ENCODE results near the gene URAD.

Gene URAD

DNA sequence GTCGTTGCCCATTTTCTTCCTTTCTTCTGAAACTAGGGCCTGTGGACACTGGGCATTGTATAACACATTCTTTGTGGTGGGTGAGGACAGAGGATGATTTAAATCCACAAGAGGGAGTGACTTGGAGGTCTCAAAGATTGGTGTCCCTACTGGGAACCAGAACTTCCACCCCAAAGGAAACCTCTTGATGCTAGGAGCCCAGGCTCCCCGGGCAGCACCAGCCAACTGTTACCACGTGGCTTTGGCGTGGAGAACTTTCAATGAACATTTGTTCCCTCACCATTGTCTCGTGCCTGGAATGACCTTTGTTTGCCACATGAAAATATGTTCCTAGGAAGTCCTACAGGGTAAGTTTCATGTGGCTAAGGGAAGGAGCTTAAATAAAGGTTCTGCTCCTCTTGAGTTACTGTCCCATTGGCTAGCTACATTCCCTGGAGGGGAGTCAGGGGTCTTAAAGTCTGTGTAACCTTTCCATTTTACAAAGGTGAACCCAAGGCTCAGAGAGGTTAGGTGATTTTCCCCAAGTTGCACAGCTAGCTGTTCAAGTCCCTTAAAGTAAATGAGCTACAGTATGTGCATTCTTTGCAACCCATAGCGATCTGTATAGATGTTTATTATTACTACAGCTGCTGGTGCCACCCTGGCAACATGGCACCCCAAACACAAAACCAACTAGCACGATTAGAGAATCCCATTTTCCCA, 14.4 kb downstream of the URAD start:
- no peaks in the 10 kb centered on the region for H3K36me3 ChIP-seq (ENCODE audit: insufficient read depth, low read length)
- H3K4me2 ChIP-seq (ENCODE audit: low read depth, low read length, poor library complexity, severe bottlenecking), result no peak overlapping the region
- no peak overlapping the region for H3K9ac ChIP-seq (ENCODE audit: low read depth, low read length, poor library complexity, severe bottlenecking)
- H4K20me1 ChIP-seq (ENCODE audit: insufficient read depth, low read length, poor library complexity, severe bottlenecking), result no peaks in the 10 kb centered on the region
- no peak for TF ChIP-seq EZH2phosphoT487 (IDR thresholded peaks at IDR 0.05; ENCODE audit: borderline replicate concordance)
- TF ChIP-seq, protein P1, sequence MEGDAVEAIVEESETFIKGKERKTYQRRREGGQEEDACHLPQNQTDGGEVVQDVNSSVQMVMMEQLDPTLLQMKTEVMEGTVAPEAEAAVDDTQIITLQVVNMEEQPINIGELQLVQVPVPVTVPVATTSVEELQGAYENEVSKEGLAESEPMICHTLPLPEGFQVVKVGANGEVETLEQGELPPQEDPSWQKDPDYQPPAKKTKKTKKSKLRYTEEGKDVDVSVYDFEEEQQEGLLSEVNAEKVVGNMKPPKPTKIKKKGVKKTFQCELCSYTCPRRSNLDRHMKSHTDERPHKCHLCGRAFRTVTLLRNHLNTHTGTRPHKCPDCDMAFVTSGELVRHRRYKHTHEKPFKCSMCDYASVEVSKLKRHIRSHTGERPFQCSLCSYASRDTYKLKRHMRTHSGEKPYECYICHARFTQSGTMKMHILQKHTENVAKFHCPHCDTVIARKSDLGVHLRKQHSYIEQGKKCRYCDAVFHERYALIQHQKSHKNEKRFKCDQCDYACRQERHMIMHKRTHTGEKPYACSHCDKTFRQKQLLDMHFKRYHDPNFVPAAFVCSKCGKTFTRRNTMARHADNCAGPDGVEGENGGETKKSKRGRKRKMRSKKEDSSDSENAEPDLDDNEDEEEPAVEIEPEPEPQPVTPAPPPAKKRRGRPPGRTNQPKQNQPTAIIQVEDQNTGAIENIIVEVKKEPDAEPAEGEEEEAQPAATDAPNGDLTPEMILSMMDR (conservative IDR thresholded peaks at IDR 0.05; ENCODE audit: low read length), result no peak
- no peaks in the 10 kb centered on the region for H3K79me2 ChIP-seq (ENCODE audit: insufficient read depth, low read length)
- no peaks in the 10 kb centered on the region for H3K9me2 ChIP-seq (replicated peaks; ENCODE audit: low read depth, low read length)
- no peaks in the 10 kb centered on the region for H3K4me1 ChIP-seq (ENCODE audit: insufficient read depth, low read length, poor library complexity, severe bottlenecking)
- H3K27me3 ChIP-seq (ENCODE audit: insufficient read depth, low read length, poor library complexity, severe bottlenecking), result no peaks in the 10 kb centered on the region
- H2AFZ ChIP-seq (ENCODE audit: low read length), result no peak overlapping the region
- no peak overlapping the region for H3K4me3 ChIP-seq (ENCODE audit: low read length, poor library complexity, severe bottlenecking)
- H3F3A ChIP-seq (ENCODE audit: low read depth), result no peaks in the 10 kb centered on the region
- H3K9me3 ChIP-seq (ENCODE audit: insufficient read depth, low read depth, low read length), result no peaks in the 10 kb centered on the region

DNA sequence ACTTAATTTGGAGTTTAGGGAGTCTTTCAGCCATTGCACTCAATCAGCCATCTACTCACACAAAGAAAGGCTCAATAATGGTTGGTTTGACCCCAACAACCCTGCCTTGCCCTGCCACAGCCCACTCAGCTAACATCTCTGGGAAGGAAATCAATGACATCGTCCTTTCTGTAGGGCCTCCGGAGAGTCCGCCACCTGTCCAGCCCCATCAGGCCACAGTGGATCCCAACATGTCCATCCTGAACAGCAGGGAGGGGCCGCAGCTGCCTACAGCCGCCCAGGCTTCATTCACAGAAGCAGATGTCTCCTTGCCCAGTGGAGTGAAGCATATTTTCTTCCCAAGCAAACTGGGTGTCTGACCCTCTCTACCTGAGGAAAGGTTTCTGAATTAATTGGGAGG, 15.2 kb downstream of the URAD start:
- H3K9me3 ChIP-seq (ENCODE audit: insufficient read depth, low read depth, low read length), result no peaks in the 10 kb centered on the region
- H3K9me2 ChIP-seq (replicated peaks; ENCODE audit: low read depth, low read length), result no peaks in the 10 kb centered on the region
- H3K36me3 ChIP-seq (ENCODE audit: insufficient read depth, low read length), result no peaks in the 10 kb centered on the region
- no peak overlapping the region for H3K9ac ChIP-seq (ENCODE audit: low read depth, low read length, poor library complexity, severe bottlenecking)
- H3F3A ChIP-seq (ENCODE audit: low read depth), result no peaks in the 10 kb centered on the region
- no peaks in the 10 kb centered on the region for H3K4me1 ChIP-seq (ENCODE audit: insufficient read depth, low read length, poor library complexity, severe bottlenecking)
- TF ChIP-seq, protein P1 (conservative IDR thresholded peaks at IDR 0.05; ENCODE audit: low read length), result no peak
- TF ChIP-seq EZH2phosphoT487 (IDR thresholded peaks at IDR 0.05; ENCODE audit: borderline replicate concordance), result no peak
- H4K20me1 ChIP-seq (ENCODE audit: insufficient read depth, low read length, poor library complexity, severe bottlenecking), result no peaks in the 10 kb centered on the region
- no peak overlapping the region for H3K4me2 ChIP-seq (ENCODE audit: low read depth, low read length, poor library complexity, severe bottlenecking)
- H3K27me3 ChIP-seq (ENCODE audit: insufficient read depth, low read length, poor library complexity, severe bottlenecking), result no peaks in the 10 kb centered on the region
- no peak overlapping the region for H3K4me3 ChIP-seq (ENCODE audit: low read length, poor library complexity, severe bottlenecking)
- no peak overlapping the region for H2AFZ ChIP-seq (ENCODE audit: low read length)
- H3K79me2 ChIP-seq (ENCODE audit: insufficient read depth, low read length), result no peaks in the 10 kb centered on the region

DNA sequence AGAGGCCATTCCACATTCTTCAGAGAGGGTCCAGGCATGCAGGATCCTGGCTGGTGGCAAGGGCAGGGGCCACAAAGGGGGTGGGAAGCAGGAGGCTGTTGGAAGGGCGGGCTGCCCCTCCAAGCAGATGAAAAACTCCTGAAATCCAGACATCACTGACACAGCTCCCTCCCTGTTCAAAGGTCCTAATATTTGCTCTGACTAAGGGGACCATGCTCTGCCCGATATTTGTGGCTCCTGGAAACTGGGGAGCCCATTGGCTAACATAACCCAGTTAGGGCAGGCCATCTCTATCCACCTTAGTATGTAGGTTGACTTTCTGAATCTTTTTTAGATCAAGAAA, 16.0 kb downstream of the URAD start:
- no peak overlapping the region for H3K4me3 ChIP-seq (ENCODE audit: low read length, poor library complexity, severe bottlenecking)
- no peaks in the 10 kb centered on the region for H3K4me1 ChIP-seq (ENCODE audit: insufficient read depth, low read length, poor library complexity, severe bottlenecking)
- no peaks in the 10 kb centered on the region for H3K9me3 ChIP-seq (ENCODE audit: insufficient read depth, low read depth, low read length)
- H3K9ac ChIP-seq (ENCODE audit: low read depth, low read length, poor library complexity, severe bottlenecking), result no peak overlapping the region
- no peaks in the 10 kb centered on the region for H4K20me1 ChIP-seq (ENCODE audit: insufficient read depth, low read length, poor library complexity, severe bottlenecking)
- TF ChIP-seq EZH2phosphoT487 (IDR thresholded peaks at IDR 0.05; ENCODE audit: borderline replicate concordance), result no peak
- TF ChIP-seq, protein P1 (conservative IDR thresholded peaks at IDR 0.05; ENCODE audit: low read length), result no peak
- H3K4me2 ChIP-seq (ENCODE audit: low read depth, low read length, poor library complexity, severe bottlenecking), result no peak overlapping the region
- H2AFZ ChIP-seq (ENCODE audit: low read length), result no peak overlapping the region
- H3K9me2 ChIP-seq (replicated peaks; ENCODE audit: low read depth, low read length), result no peaks in the 10 kb centered on the region
- no peaks in the 10 kb centered on the region for H3K79me2 ChIP-seq (ENCODE audit: insufficient read depth, low read length)
- no peaks in the 10 kb centered on the region for H3F3A ChIP-seq (ENCODE audit: low read depth)
- H3K36me3 ChIP-seq (ENCODE audit: insufficient read depth, low read length), result no peaks in the 10 kb centered on the region
- H3K27me3 ChIP-seq (ENCODE audit: insufficient read depth, low read length, poor library complexity, severe bottlenecking), result no peaks in the 10 kb centered on the region

Measured in Loucy (cell line).